IPS-NIHi7 (cell line): ENCODE data around the gene SHOC2.
"Not testable (repeated sequence)": the region's sequence is repeated elsewhere in the genome, so short reads cannot be mapped to it uniquely, and the experiment has no call there.

Experiments used
- DNase-seq: peaks from one replicate; pipeline ENCODE4 v3.0.0; 2012; ENCODE audit warnings: mixed read lengths; ENCODE audit errors: extremely low spot score

Gene SHOC2

GRCh38 chr10:110901954-110902819, 17.2 kb upstream of the SHOC2 start:
- DNase-seq = no peak

- no peak for DNase-seq
Observed at GRCh38 chr10:110903280-110904278, 15.8 kb upstream of the SHOC2 start.

GRCh38 chr10:110910138-110910537, 9.3 kb upstream of the SHOC2 start:
- no peak for DNase-seq

GRCh38 chr10:110912374-110912773, 7.0 kb upstream of the SHOC2 start:
- DNase-seq = no peak

GRCh38 chr10:110914431-110914830, 5.0 kb upstream of the SHOC2 start:
- DNase-seq = no peak

GRCh38 chr10:110915035-110915434, 4.4 kb upstream of the SHOC2 start:
- DNase-seq = no peak

DNA sequence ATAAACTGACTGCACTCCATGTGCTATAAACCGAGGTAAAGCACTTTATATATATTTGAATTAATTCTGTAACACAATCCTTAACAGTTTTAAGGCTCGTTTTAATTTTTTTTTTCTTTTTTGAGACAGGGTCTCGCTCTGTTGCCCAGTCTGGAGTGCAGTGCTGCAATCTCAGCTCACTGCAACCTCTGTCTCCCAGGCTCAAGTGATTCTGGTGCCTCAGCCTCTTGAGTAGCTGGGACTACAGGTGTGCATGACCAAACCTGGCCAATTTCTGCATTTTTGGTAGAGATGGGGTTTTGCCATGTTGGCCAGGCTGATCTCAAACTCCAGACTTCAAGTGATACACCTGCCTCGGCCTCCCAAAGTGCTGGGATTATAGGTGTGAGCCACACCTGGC, 3.8 kb upstream of the SHOC2 start:
- not testable (repeated sequence) for DNase-seq

DNA sequence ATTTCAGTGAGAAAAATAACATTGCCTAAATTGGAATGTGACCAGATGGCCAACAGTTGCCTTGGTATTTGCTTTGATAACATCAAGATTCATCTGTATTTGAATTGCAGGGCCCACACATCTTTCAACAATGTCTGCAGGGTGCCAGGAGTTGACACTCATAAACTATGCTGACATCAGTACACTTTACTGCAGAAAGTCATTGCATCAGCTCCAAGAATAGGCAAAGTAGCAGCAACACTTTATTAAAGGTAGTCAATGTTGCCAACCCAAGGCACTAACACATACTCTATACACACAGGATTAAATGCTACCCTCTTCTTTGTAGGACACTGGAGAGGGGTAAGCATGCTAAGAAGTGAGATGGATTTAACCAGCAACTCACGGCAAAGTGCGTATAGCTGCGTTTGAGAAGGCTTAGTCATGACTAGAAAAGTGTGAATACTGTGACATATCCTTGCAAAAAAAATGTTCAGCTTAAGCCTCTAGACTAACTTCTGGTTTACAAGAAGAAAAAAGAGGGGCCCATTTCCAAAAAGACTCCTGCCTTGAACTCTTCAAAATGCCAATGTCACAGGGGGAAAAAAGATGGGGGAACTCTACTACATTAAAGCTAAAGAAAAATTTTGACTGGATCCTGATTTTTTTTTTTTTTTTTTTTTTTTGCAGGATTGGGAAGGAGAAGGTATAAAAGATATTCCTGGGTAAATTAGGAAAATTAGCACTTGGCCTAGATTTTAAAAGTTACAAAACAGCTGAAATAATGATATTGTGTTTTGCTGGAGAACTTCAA, 2.7 kb upstream of the SHOC2 start:
- DNase-seq = no peak

GRCh38 chr10:110918269-110918642, 1.1 kb upstream of the SHOC2 start:
- DNase-seq = peak; percentile 95

- no peak for DNase-seq
Observed at GRCh38 chr10:110918643-110919348, 608 bp upstream of the SHOC2 start, which contains the start of gene BBIP1. BBIP1 (minus strand) TSS chr10:110919180; CDS start chr10:110918157, 1,023 bp downstream.

DNA sequence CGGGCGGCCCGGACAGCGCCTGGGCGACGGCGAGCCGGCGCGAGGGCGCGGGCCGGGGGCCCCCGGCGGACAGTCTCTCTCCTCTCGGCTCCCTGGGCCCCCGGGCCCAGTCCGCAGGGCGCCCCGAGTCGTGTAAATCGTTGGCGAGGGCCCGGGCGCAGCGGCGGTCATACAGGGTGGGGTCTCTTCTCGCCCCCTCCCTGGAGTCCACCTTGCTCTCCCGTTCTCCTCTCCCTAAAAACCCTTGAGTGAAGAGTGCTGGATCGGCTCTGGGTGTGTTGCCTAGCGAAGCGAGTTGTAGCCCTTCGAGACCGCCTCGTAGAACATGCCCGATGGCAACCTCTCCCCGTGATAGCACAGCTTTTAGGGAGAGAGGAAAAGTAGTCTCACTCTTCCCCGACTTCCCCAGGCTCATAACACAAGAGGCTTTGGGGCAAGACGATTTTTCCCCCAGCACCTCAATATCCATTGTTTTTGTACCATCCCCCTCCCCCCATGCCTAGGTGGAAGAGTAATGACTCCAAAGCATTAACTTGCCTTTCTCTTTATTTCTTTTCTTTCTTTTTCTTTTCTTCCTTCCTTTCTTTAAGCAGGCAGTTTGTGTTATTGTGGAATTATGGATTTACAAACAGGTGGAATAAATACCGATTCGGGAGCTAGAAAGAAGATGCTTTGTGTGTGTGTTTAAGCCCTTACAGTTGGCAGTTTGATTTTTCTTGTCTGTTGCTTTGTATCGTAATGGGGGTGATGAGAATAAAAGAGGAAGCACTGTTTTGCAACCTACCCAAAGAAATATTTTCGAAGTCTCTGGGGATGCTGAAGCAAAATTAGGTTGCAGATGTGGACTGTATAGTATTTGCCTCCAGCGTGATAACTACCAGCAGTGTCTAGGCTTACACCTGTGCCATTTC, 822 bp downstream of the SHOC2 start:
- peak; percentile 20 for DNase-seq

- DNase-seq = no peak
Observed at GRCh38 chr10:110923856-110924493, 4.6 kb downstream of the SHOC2 start.

- DNase-seq = no peak
Observed at GRCh38 chr10:110927461-110927860, 8.1 kb downstream of the SHOC2 start.

DNA sequence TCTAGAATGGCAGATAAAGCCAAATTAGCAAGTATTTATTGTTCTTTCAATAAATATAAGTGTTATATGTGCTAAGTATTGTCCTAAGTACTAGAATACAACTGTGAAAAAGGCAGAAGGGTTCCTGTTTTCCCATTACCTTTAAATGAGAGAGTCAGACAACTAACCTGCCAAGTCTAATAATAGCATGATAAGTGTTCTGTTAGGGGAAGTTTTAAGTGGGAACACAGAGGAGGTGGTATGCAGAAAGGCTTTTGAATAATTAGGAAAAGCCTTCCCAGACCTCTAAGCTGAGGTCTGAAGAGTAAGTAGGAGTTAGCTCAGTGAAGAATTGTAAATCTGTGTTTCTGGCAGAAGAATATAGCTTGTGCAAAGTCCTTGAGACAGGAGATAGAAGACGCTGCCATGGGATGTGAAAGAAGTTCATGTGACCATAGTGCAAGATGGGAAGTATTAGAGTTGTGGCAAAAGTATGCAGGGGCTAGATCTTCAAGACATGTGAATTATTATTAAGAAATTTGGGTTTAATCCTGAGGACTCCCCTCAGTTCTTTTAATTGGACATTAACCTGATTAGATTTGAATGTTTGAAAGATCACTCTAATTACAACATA, 12.5 kb downstream of the SHOC2 start:
- DNase-seq = no peak

GRCh38 chr10:110932505-110933180, 13.2 kb downstream of the SHOC2 start:
- DNase-seq = no peak

DNA sequence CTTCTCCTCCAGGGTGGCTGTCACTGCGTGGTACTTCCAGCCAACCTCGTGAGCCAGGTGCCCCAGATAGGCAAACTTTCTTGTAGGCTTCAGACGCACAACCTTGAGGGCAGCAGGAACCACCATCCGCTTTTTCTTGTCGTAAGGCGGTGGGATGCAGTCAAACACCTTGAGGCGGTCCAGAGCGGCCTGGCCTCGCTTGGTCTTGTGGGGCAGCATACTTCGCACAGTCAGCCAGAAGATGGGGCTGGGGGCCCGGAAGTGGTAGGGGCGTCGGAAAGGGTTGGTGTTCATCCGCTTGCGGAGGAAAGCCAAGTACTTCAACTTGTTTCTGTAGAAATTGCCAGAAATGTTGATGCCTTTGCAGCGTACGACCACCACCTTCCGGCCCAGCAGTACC, 17.4 kb downstream of the SHOC2 start:
- no peak for DNase-seq

- no peak for DNase-seq
Observed at GRCh38 chr10:110939419-110939818, 20.0 kb downstream of the SHOC2 start.

DNA sequence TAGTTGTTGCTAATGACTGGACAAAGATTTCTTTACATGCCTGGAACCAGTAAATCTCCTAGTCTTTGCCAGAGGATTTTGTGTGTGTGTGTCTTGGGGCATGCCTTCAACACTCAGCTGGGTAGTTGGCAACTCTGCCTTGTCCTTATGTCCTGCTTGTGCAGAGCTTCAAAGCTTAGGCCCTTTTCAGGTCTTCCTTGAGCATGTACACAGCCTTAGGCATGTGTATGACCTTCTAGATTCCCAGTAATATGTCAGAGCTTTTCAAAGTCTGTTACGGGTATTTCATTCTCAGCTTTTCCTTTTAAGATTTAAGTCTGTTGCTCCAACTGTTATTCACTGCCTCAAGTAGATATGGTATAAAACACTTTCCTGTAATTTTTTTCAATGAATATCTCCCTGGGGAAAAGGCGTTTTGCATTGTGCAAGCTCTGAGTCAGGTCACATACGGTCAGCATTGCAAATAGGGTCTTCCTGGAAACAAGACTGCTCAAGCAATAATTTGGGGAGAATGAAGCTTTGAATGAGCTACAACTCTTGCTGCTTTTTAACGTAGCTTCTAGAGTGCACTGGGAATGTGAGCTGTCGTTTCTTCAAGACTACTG, 25.5 kb downstream of the SHOC2 start:
- no peak for DNase-seq
